ENCODE results near the gene ASS1.

ASS1 gene

DNA sequence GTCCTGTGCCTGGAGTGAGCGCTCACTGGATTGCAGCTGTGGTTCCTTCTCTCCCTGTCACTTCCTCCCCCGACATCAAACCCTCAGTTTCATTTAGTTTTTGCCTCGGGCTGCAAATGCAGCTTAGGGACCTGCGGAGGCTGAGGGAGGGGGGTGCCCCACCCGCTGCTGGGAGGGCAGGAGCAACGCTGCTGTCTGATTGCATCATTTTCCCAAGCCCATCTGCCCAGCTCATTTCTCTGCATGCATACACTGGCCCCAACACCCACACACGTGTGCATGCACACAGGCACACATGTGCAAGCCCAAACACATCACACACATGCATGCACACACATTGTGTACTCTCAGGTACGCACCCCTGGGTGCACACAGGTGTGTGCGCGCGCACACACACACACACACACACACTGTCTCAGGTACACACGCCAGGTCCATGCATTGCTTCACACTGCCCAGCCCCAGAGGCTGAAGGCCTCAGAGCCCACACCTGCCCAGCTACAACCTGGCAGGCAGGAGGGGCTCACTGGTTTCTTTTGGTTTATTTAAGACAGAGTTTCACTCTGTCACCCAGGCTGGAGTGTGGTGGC lies 3.4 kb downstream of the ASS1 start (continued):
- peak; percentile 69 for TF ChIP-seq ZBTB8A (tag by site-specific recombination; IDR thresholded peaks at IDR 0.05)
- no peak for TF ChIP-seq ZNF174 (tag by site-specific recombination; IDR thresholded peaks at IDR 0.05)
- TF ChIP-seq KLF8 (tag by site-specific recombination; IDR thresholded peaks at IDR 0.05): no peak
- no peak for TF ChIP-seq ZNF426 (tag by site-specific recombination; IDR thresholded peaks at IDR 0.05)
- TF ChIP-seq SCRT1 (tag by site-specific recombination; IDR thresholded peaks at IDR 0.05; ENCODE audit: borderline replicate concordance): peak; percentile 86; the same call in 1 of the 2 replicates

DNA sequence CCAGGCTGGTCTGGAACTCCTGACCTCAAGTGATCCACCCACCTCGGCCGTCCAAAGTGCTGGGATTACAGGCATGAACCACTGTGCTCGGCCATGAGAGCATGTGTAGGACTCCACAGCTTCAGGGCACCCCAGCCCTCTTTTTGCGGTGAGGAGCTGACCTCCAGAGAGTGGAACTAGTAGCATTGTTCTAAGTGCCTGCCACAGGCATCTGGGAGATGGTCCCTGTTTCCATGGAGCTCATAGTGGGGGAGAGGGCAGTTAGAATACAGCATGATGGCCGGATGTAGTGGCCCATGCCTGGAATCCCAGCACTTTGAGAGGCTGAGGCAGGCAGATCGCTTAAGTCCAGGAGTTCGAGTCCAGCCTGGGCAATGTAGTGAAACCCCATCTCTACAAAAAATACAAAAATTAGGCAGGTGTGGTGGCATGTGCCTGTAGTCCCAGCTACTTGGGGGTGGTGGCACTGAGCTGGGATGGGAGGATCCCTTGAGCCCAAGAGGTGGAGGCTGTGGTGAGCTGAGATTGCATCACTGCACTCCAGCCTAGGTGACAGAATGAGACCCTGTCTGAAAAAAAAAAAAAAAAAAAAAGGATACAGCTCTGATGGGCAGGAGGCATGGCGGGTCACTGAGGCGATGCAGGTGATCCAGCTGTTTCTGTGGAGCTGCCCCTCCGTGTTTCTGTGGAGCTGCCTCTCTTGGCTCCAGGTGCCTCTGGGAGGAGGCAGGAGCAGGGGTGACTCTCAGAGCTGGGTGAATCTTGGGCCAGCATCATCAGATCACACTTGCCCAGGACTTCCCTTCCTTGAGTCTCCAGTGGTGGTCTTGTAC lies 4.2 kb downstream of the ASS1 start:
- ChIA-PET CTCF (interaction anchor here (0.6 to 4.6 kb wide), 6 partner anchors 12 to 341 kb away, joined by 3 to 21 read pairs (median 5); no protein-coding TSS in a partner anchor), POLR2A (interaction anchor here (0.6 to 1.5 kb wide), 4 partner anchors 10 to 119 kb away, joined by 3 to 4 read pairs (median 3); no protein-coding TSS in a partner anchor)
- H3K4me3 ChIP-seq (ENCODE audit: low read depth, low read length): no peak overlapping the region
- H3K4me1 ChIP-seq (ENCODE audit: control insufficient read depth, insufficient read depth, low read length): peaks cover 7% of the 10 kb centered on the region
- H3K36me3 ChIP-seq (ENCODE audit: control insufficient read depth in 2 of 2, insufficient read depth in 1 of 2, low read length in 2 of 2): no peaks in the 10 kb centered on the region
- no peak overlapping the region for H3K27ac ChIP-seq (ENCODE audit: extremely low read depth, low read depth, low read length)
- H3K9me3 ChIP-seq (ENCODE audit: control insufficient read depth, insufficient read depth, low read depth, low read length): no peaks in the 10 kb centered on the region
- TF ChIP-seq ZBTB17 (tag by site-specific recombination; IDR thresholded peaks at IDR 0.05) (peak; percentile 18; the same call in 1 of the 2 replicates), ZBTB48 (tag by site-specific recombination; IDR thresholded peaks at IDR 0.05) (0 out of 2 replicates have a peak, but pooled peaks have one; percentile 39), TCF7L2 (IDR thresholded peaks at IDR 0.05; ENCODE audit: borderline replicate concordance, low read depth, low read length) (no peak), KLF16 (tag by site-specific recombination; IDR thresholded peaks at IDR 0.05) (0 out of 2 replicates have a peak, but pooled peaks have one; percentile 28), ZNF561 (tag by site-specific recombination; IDR thresholded peaks at IDR 0.05; ENCODE audit: borderline replicate concordance) (no peak), KLF1 (tag by site-specific recombination; IDR thresholded peaks at IDR 0.05) (0 out of 2 replicates have a peak, but pooled peaks have one; percentile 7)
- TF ChIP-seq, protein P1, sequence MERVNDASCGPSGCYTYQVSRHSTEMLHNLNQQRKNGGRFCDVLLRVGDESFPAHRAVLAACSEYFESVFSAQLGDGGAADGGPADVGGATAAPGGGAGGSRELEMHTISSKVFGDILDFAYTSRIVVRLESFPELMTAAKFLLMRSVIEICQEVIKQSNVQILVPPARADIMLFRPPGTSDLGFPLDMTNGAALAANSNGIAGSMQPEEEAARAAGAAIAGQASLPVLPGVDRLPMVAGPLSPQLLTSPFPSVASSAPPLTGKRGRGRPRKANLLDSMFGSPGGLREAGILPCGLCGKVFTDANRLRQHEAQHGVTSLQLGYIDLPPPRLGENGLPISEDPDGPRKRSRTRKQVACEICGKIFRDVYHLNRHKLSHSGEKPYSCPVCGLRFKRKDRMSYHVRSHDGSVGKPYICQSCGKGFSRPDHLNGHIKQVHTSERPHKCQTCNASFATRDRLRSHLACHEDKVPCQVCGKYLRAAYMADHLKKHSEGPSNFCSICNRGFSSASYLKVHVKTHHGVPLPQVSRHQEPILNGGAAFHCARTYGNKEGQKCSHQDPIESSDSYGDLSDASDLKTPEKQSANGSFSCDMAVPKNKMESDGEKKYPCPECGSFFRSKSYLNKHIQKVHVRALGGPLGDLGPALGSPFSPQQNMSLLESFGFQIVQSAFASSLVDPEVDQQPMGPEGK (tag by site-specific recombination; IDR thresholded peaks at IDR 0.05): peak; percentile 18; the same call in 1 of the 2 replicates

DNA sequence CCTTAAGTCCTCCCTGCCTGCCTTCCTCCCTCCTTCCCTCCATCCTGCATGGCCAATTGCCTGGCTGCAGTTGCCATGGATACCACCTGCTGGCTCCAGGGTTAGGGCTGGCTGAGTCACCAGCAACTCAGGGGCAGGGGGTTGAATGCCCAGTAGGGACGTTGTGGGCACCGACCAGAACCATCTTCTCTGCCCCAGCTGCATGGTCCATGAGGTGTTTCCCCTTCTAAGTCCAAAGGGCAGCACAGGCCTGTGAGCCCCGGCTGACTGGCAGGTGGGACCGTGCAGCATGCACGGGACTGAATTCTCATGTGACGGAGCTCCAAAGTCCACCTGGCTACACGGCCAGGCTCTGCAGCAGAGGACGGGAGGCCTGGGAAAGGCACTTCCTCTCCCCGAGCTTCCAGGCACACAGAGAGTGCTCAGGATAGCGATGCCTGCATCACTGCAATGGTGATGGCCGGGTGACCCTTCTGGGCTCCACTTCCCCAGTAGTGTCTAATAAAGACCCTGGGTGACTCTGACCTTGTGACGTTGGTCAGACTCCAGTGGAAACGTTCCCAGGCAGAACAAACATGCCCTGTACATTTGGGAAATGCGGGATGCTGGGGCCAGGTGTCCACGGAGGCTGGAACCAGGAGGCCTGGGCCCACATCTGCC lies 5.7 kb downstream of the ASS1 start:
- no peaks in the 10 kb centered on the region for H3K9me3 ChIP-seq (ENCODE audit: control insufficient read depth, insufficient read depth, low read depth, low read length)
- TF ChIP-seq MYNN (tag by site-specific recombination; IDR thresholded peaks at IDR 0.05; ENCODE audit: borderline replicate concordance): peak; percentile 73; the same call in 1 of the 2 replicates
- peak; percentile 65 for TF ChIP-seq ZNF366 (tag by site-specific recombination; conservative IDR thresholded peaks at IDR 0.05)
- TF ChIP-seq SCRT2 (tag by site-specific recombination; IDR thresholded peaks at IDR 0.05): peak; percentile 32; the same call in 1 of the 2 replicates
- no peak for TF ChIP-seq WT1 (tag by site-specific recombination; IDR thresholded peaks at IDR 0.05)
- no peak for TF ChIP-seq MEIS1 (CRISPR knock-in tag; IDR thresholded peaks at IDR 0.05; ENCODE audit: borderline replicate concordance)
- H3K4me1 ChIP-seq (ENCODE audit: control insufficient read depth, insufficient read depth, low read length): peaks cover 7% of the 10 kb centered on the region
- ChIA-PET CTCF (interaction anchor here (0.6 to 4.6 kb wide), 5 partner anchors 10 to 1690 kb away, joined by 3 to 21 read pairs (median 4); no protein-coding TSS in a partner anchor), POLR2A (no interaction called here)
- peaks cover 0 to 5% of the 10 kb centered on the region in 2 experiments; a peak in 1 of 3 replicates for H3K36me3 ChIP-seq (ENCODE audit: control insufficient read depth in 2 of 2, insufficient read depth in 1 of 2, low read length in 2 of 2)
- H3K4me3 ChIP-seq (ENCODE audit: low read depth, low read length): no peak overlapping the region
- no peak overlapping the region for H3K27ac ChIP-seq (ENCODE audit: extremely low read depth, low read depth, low read length)
